Measurements from ENCODE around the gene PRKCH. TPM values are rescaled to one million over a fixed set of nuclear protein-coding genes. Genes with fewer than 3 reads are reported as not detected.

Gene PRKCH
- total and polyA plus RNA-seq, 2 of the 13 experiments (the other 11 are each of a cell fraction or from before 2014, with no cell fraction given): 0.48 to 1.3 TPM

GRCh38 chr14:61491224-61491623 lies 169.8 kb downstream of the PRKCH start:
- Histone ChIP-seq H3K36me3 (replicated peaks in 1 of 2; ENCODE audit: control insufficient read depth in 1 of 2, insufficient read depth in 2 of 2, low read length in 2 of 2) (no peaks in the 10 kb centered on the region), H3K9ac (ENCODE audit: insufficient read depth, low read depth, low read length) (no peak overlapping the region), H3K27me3 (ENCODE audit: control insufficient read depth in 1 of 2, insufficient read depth in 2 of 2, low read length in 2 of 2) (no peaks in the 10 kb centered on the region), H3K4me1 (ENCODE audit: insufficient read depth, low read length) (peaks cover 56% of the 10 kb centered on the region), H3K27ac (ENCODE audit: extremely low read length, insufficient read depth, low read length) (no peak overlapping the region), H3K9me3 (ENCODE audit: low read length) (no peaks in the 10 kb centered on the region), H3K4me3 (replicated peaks in 1 of 3; ENCODE audit: insufficient read depth in 1 of 3, low read depth in 2 of 3, low read length in 3 of 3) (no peak overlapping the region), H4K20me1 (ENCODE audit: insufficient read depth, low read length) (no peaks in the 10 kb centered on the region), H3K79me2 (ENCODE audit: insufficient read depth, low read length) (no peaks in the 10 kb centered on the region), H2AFZ (ENCODE audit: low read length) (no peak overlapping the region), H3K4me2 (ENCODE audit: low read depth, low read length) (no peak overlapping the region)
- BruUV-seq (replicated peaks): no TSS peak
- in situ Hi-C loops (cut with HindIII; ENCODE audit: extremely low pct_ligation_motif_present, low pct_unique_long_range_greater_than_20kb) (no loop called here), intact Hi-C loops (cut with micrococcal nuclease; ENCODE audit: unreplicated experiment) (loop anchor here (1.0 kb wide), 2 partner anchors 45 to 68 kb away; no protein-coding TSS in a partner anchor)
- no peak for FAIRE-seq
- 0% methylated on average over 1 of the region's 1 CpG for WGBS (ENCODE audit: low lambda C conversion rate)
- POLR2A ChIA-PET: interaction anchor here (2.2 to 3.7 kb wide), 2 partner anchors 69 to 271 kb away, joined by 4 to 18 read pairs; partner anchors contain the start of gene SNAPC1
- CTCF ChIA-PET (ENCODE audit: low intra/inter-chr PET ratio, low total read pairs): no interaction called here
- peak; percentile 92 for ATAC-seq
- DNase-seq (ENCODE audit: low spot score): peak; percentile 84
- TF ChIP-seq ZC3H13 (CRISPR knock-in tag; IDR thresholded peaks at IDR 0.05): no peak
- TF ChIP-seq TBP (CRISPR knock-in tag; IDR thresholded peaks at IDR 0.05): no peak
- no peak for TF ChIP-seq NFE2 (CRISPR knock-in tag; IDR thresholded peaks at IDR 0.05)
- no peak for TF ChIP-seq BRD4 (CRISPR knock-in tag; IDR thresholded peaks at IDR 0.05)
- no peak for TF ChIP-seq ZNF496 (CRISPR knock-in tag; IDR thresholded peaks at IDR 0.05; ENCODE audit: insufficient replicate concordance)
- no peak for TF ChIP-seq ZNF276 (CRISPR knock-in tag; IDR thresholded peaks at IDR 0.05; ENCODE audit: low read depth)
- TF ChIP-seq ZNF414 (CRISPR knock-in tag; IDR thresholded peaks at IDR 0.05): no peak
- TF ChIP-seq TBX2 (CRISPR knock-in tag; IDR thresholded peaks at IDR 0.05; ENCODE audit: borderline replicate concordance): no peak
- no peak for TF ChIP-seq ZSCAN29 (CRISPR knock-in tag; conservative IDR thresholded peaks at IDR 0.05)
- no peak for TF ChIP-seq SIX4 (CRISPR knock-in tag; IDR thresholded peaks at IDR 0.05)
- TF ChIP-seq SRF (IDR thresholded peaks at IDR 0.05; ENCODE audit: low read depth, low read length): no peak
- no peak for TF ChIP-seq ZEB1 (IDR thresholded peaks at IDR 0.05; ENCODE audit: insufficient replicate concordance, low read depth)
- no peak for TF ChIP-seq SNAPC4 (CRISPR knock-in tag; IDR thresholded peaks at IDR 0.05)
- no peak for TF ChIP-seq DNMT1 (CRISPR knock-in tag; IDR thresholded peaks at IDR 0.05)
- TF ChIP-seq FOSL1 (CRISPR knock-in tag; IDR thresholded peaks at IDR 0.05; ENCODE audit: borderline replicate concordance): no peak
- no peak for TF ChIP-seq GMEB2 (CRISPR knock-in tag; IDR thresholded peaks at IDR 0.05; ENCODE audit: low read depth)
